Ovary (tissue), 3 donors: ENCODE measurements around the gene CUL4A.
"Not testable (repeated sequence)": the region's sequence is repeated elsewhere in the genome, so short reads cannot be mapped to it uniquely, and the experiment has no call there.

Experiments
- CTCF ChIP-seq, 3 donors: fragments of 450-650 bp in 2 of 3; fragments of 200-600 bp in 1 of 3; IDR thresholded peaks; one replicate each; pipeline versions ENCODE4 v1.5.1 to v1.8.0; 2016 to 2022; ENCODE audit warnings: antibody characterized with exemption in 3 of 3, mild to moderate bottlenecking in 1 of 3
- EP300 ChIP-seq: sonication (generic); formaldehyde crosslinking; IDR thresholded peaks from one replicate; pipeline ENCODE4 v1.6.1; 2017; ENCODE audit warnings: antibody characterized with exemption
- POLR2A ChIP-seq: fragments of 450-650 bp; IDR thresholded peaks from one replicate; pipeline ENCODE4 v1.6.1; 2017; ENCODE audit warnings: antibody characterized with exemption, mild to moderate bottlenecking, moderate library complexity
- donor health status: DM: no; HTN: no; CAD: no.

GRCh38 chr13:113314895-113315470 is 105.6 kb downstream of the CUL4A start:
- TF ChIP-seq CTCF (IDR thresholded peaks at IDR 0.05); EP300; POLR2A: not testable (repeated sequence)
